ENCODE results near the gene ADGRG1. TPM values are rescaled to one million over a fixed set of nuclear protein-coding genes. Genes with fewer than 3 reads are reported as not detected.
A peak's percentile ranks its signal among the peaks of the same experiment; 100 is the strongest.
"Not testable (repeated sequence)": the region's sequence is repeated elsewhere in the genome, so short reads cannot be mapped to it uniquely, and the experiment has no call there.

The ADGRG1 gene
- total RNA-seq, 1 experiment from 2014 or later: 2.0 TPM

DNA sequence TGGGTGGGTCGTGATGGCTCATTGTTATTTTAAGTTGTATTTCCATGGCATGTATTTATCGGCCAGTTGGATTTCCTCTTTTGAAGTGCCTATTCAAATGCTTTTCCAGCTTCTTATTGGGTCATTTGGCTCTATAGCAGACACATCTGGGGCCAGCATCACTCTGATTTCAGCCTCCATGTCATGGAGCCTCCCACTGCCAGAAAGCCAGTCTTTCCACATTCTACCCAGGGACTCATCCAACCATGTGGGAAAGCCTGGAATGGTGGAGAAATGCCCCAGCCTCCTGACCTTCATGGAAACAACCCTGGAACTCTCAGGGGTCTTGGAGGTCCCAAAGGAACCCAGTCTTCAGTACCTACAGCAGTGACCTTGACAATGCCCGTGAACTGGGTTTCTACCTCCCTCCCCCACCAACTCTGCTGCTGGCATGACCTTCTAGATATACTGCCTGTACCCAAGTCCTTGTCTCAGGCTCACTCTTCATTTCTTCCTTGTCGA is 33.8 kb upstream of the ADGRG1 start:
- CTCF ChIA-PET: interaction anchor here (0.6 to 2.1 kb wide), 2 partner anchors 9 to 18 kb away, joined by 4 to 8 read pairs; no protein-coding TSS in a partner anchor
- ATAC-seq: no peak
- no peak overlapping the region for H3K4me3 Mint-ChIP-seq

DNA sequence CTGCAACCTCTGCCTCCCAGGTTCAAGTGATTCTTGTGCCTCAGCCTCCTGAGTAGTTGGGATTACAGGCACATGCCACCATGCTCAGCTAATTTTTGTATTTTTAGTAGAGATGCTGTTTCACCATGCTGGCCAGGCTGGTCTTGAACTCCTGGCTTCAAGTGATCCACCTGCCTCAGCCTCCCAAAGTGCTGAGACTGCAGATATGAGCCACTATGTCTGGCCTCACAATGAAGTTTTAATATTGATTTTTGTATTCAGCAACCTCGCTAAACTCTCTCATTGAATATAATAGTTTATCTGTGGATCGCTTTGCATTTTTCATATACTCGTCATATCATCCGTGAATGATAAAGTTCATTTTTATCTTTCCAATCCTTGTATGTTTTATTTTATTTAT is 32.2 kb upstream of the ADGRG1 start:
- H3K4me1 Mint-ChIP-seq; DNase-seq (ENCODE audit: low spot score); POLR2A ChIA-PET; ATAC-seq; H3K4me3 Mint-ChIP-seq; H3K36me3 Mint-ChIP-seq; H3K27ac Mint-ChIP-seq: not testable (repeated sequence)
- CTCF ChIA-PET: interaction anchor here (1.2 kb wide), 1 partner anchor 54 kb away, joined by 3 read pairs; no protein-coding TSS in a partner anchor
- peaks cover 15% of the 10 kb centered on the region for H3K27me3 Mint-ChIP-seq (ENCODE audit: low read depth)
- H3K9me3 Mint-ChIP-seq: peaks cover 17% of the 10 kb centered on the region

More for the DNA sequence above, 33.8 kb upstream of the ADGRG1 start:
- no peak overlapping the region for H3K27ac Mint-ChIP-seq
- peaks cover 15% of the 10 kb centered on the region for H3K27me3 Mint-ChIP-seq (ENCODE audit: low read depth)
- 0 out of 2 replicates have a peak, but pooled peaks cover 3% of the 10 kb centered on the region for H3K4me1 Mint-ChIP-seq
- TF ChIP-seq ZNF416 (CRISPR knock-in tag; IDR thresholded peaks at IDR 0.05): no peak
- TF ChIP-seq NR2C2 (CRISPR knock-in tag; IDR thresholded peaks at IDR 0.05): no peak
- H3K36me3 Mint-ChIP-seq: peaks cover 3% of the 10 kb centered on the region; the same call in 1 of the 2 replicates
- DNase-seq (ENCODE audit: low spot score): no peak
- POLR2A ChIA-PET: no interaction called here
- H3K9me3 Mint-ChIP-seq: peaks cover 17% of the 10 kb centered on the region

DNA sequence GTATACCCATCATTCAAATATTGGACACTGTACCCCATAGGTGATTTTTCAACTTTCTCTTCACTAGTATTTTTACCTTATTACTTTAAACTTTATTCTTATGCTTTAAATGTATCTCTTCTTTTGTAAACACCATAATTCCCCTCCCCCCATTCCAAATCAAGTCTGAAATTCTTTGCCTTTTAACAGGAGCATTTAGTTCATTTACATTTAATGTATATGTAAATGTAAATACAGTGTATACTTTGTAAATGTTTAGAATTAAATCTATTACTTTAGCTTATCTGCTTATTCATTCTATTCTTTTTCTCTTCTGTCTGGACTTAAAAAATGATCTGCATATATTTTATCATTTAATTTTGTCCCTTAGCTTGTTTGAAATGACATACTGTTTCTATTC is 30.0 kb upstream of the ADGRG1 start:
- no peak overlapping the region for H3K27ac Mint-ChIP-seq
- DNase-seq (ENCODE audit: low spot score) (no peak), ATAC-seq (no peak)
- TF ChIP-seq ETV6 (CRISPR knock-in tag; IDR thresholded peaks at IDR 0.05) (no peak), RELA (CRISPR knock-in tag; IDR thresholded peaks at IDR 0.05; ENCODE audit: borderline replicate concordance) (no peak), GTF2I (CRISPR knock-in tag; conservative IDR thresholded peaks at IDR 0.05) (no peak), GRHL2 (CRISPR knock-in tag; IDR thresholded peaks at IDR 0.05; ENCODE audit: insufficient replicate concordance, severe bottlenecking) (no peak), ZNF263 (CRISPR knock-in tag; IDR thresholded peaks at IDR 0.05; ENCODE audit: low read depth) (no peak), NR2C2 (CRISPR knock-in tag; IDR thresholded peaks at IDR 0.05) (no peak)
- TF ChIP-seq, protein P1, sequence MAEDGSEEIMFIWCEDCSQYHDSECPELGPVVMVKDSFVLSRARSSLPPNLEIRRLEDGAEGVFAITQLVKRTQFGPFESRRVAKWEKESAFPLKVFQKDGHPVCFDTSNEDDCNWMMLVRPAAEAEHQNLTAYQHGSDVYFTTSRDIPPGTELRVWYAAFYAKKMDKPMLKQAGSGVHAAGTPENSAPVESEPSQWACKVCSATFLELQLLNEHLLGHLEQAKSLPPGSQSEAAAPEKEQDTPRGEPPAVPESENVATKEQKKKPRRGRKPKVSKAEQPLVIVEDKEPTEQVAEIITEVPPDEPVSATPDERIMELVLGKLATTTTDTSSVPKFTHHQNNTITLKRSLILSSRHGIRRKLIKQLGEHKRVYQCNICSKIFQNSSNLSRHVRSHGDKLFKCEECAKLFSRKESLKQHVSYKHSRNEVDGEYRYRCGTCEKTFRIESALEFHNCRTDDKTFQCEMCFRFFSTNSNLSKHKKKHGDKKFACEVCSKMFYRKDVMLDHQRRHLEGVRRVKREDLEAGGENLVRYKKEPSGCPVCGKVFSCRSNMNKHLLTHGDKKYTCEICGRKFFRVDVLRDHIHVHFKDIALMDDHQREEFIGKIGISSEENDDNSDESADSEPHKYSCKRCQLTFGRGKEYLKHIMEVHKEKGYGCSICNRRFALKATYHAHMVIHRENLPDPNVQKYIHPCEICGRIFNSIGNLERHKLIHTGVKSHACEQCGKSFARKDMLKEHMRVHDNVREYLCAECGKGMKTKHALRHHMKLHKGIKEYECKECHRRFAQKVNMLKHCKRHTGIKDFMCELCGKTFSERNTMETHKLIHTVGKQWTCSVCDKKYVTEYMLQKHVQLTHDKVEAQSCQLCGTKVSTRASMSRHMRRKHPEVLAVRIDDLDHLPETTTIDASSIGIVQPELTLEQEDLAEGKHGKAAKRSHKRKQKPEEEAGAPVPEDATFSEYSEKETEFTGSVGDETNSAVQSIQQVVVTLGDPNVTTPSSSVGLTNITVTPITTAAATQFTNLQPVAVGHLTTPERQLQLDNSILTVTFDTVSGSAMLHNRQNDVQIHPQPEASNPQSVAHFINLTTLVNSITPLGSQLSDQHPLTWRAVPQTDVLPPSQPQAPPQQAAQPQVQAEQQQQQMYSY (CRISPR knock-in tag; IDR thresholded peaks at IDR 0.05): no peak
- TF ChIP-seq, protein P2, sequence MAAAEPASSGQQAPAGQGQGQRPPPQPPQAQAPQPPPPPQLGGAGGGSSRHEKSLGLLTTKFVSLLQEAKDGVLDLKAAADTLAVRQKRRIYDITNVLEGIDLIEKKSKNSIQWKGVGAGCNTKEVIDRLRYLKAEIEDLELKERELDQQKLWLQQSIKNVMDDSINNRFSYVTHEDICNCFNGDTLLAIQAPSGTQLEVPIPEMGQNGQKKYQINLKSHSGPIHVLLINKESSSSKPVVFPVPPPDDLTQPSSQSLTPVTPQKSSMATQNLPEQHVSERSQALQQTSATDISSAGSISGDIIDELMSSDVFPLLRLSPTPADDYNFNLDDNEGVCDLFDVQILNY (CRISPR knock-in tag; IDR thresholded peaks at IDR 0.05): no peak
- no peaks in the 10 kb centered on the region for H3K4me1 Mint-ChIP-seq
- CTCF ChIA-PET: no interaction called here
- H3K27me3 Mint-ChIP-seq (ENCODE audit: low read depth): peaks cover 7% of the 10 kb centered on the region; the same call in 1 of the 2 replicates
- H3K4me3 Mint-ChIP-seq: no peak overlapping the region
- H3K9me3 Mint-ChIP-seq: peaks cover 17% of the 10 kb centered on the region
- peaks cover 3% of the 10 kb centered on the region; the same call in 1 of the 2 replicates for H3K36me3 Mint-ChIP-seq
- POLR2A ChIA-PET: no interaction called here

DNA sequence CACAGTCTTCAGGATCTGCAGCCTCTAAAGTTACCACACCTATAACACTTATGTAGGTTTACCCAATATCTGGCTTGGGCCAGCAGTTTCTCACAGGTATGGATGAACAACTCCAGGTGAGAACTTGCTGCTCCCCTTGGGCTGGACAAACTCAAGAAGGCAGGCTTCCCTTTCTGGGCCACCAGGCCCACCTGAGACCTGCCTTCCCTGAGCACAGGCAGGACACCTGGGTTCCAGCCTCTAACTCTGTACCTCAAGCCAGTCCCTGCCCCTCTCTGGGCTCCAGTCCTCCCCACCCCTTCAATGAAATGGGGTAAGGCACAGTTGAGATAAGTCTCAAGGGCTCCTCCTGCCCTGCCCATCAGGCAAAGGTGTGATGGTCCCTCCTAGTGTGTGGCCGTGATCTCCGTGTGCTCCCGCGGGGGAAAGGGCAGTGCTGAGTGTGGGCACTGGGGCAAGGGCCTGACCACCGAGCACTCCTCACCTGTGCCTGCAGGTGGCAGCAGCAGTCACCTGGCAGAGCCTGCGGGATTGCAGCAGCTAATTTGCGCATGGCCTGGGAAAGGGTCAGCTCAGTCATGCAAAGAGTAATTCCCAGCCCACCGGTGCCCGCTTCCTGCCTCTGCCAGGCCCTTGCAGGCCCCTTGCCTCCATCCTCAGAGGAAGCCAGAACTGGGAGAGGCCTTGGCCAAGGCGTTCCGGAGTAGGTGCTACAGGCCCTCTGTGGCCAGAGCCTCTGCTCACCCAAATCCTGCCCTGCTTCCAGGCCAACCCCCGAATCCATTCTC is 28.2 kb upstream of the ADGRG1 start:
- no peak overlapping the region for H3K4me3 Mint-ChIP-seq
- H3K4me1 Mint-ChIP-seq: no peaks in the 10 kb centered on the region
- POLR2A ChIA-PET: interaction anchor here (0.6 kb wide), 1 partner anchor 1822 kb away, joined by 3 read pairs; no protein-coding TSS in a partner anchor
- H3K27me3 Mint-ChIP-seq (ENCODE audit: low read depth): peaks cover 7% of the 10 kb centered on the region; the same call in 1 of the 2 replicates
- DNase-seq (ENCODE audit: low spot score) (peak; percentile 84), ATAC-seq (peak; percentile 99)
- no peak overlapping the region for H3K27ac Mint-ChIP-seq
- peaks cover 3% of the 10 kb centered on the region; the same call in 1 of the 2 replicates for H3K36me3 Mint-ChIP-seq
- H3K9me3 Mint-ChIP-seq: peaks cover 6% of the 10 kb centered on the region
- CTCF ChIA-PET: interaction anchor here (0.6 to 3.1 kb wide), 33 partner anchors 9 to 1107 kb away, joined by 3 to 35 read pairs (median 5); partner anchors contain the start of genes ADGRG1 and KATNB1
- TF ChIP-seq FOXJ3 (CRISPR knock-in tag; IDR thresholded peaks at IDR 0.05; ENCODE audit: borderline replicate concordance): no peak
- TF ChIP-seq, protein P3, sequence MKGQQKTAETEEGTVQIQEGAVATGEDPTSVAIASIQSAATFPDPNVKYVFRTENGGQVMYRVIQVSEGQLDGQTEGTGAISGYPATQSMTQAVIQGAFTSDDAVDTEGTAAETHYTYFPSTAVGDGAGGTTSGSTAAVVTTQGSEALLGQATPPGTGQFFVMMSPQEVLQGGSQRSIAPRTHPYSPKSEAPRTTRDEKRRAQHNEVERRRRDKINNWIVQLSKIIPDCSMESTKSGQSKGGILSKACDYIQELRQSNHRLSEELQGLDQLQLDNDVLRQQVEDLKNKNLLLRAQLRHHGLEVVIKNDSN (CRISPR knock-in tag; IDR thresholded peaks at IDR 0.05): no peak
- no peak for TF ChIP-seq OVOL2 (CRISPR knock-in tag; IDR thresholded peaks at IDR 0.05; ENCODE audit: borderline replicate concordance)
- no peak for TF ChIP-seq ZNF671 (CRISPR knock-in tag; IDR thresholded peaks at IDR 0.05)
- TF ChIP-seq NFATC4 (CRISPR knock-in tag; IDR thresholded peaks at IDR 0.05): no peak
- TF ChIP-seq, protein P4, sequence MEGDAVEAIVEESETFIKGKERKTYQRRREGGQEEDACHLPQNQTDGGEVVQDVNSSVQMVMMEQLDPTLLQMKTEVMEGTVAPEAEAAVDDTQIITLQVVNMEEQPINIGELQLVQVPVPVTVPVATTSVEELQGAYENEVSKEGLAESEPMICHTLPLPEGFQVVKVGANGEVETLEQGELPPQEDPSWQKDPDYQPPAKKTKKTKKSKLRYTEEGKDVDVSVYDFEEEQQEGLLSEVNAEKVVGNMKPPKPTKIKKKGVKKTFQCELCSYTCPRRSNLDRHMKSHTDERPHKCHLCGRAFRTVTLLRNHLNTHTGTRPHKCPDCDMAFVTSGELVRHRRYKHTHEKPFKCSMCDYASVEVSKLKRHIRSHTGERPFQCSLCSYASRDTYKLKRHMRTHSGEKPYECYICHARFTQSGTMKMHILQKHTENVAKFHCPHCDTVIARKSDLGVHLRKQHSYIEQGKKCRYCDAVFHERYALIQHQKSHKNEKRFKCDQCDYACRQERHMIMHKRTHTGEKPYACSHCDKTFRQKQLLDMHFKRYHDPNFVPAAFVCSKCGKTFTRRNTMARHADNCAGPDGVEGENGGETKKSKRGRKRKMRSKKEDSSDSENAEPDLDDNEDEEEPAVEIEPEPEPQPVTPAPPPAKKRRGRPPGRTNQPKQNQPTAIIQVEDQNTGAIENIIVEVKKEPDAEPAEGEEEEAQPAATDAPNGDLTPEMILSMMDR (IDR thresholded peaks at IDR 0.05): peak; percentile 77
- TF ChIP-seq, protein P5, sequence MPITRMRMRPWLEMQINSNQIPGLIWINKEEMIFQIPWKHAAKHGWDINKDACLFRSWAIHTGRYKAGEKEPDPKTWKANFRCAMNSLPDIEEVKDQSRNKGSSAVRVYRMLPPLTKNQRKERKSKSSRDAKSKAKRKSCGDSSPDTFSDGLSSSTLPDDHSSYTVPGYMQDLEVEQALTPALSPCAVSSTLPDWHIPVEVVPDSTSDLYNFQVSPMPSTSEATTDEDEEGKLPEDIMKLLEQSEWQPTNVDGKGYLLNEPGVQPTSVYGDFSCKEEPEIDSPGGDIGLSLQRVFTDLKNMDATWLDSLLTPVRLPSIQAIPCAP (CRISPR knock-in tag; IDR thresholded peaks at IDR 0.05): no peak
- TF ChIP-seq, protein P6, sequence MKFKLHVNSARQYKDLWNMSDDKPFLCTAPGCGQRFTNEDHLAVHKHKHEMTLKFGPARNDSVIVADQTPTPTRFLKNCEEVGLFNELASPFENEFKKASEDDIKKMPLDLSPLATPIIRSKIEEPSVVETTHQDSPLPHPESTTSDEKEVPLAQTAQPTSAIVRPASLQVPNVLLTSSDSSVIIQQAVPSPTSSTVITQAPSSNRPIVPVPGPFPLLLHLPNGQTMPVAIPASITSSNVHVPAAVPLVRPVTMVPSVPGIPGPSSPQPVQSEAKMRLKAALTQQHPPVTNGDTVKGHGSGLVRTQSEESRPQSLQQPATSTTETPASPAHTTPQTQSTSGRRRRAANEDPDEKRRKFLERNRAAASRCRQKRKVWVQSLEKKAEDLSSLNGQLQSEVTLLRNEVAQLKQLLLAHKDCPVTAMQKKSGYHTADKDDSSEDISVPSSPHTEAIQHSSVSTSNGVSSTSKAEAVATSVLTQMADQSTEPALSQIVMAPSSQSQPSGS (CRISPR knock-in tag; IDR thresholded peaks at IDR 0.05; ENCODE audit: borderline replicate concordance, low read depth): no peak
- TF ChIP-seq ZNF232 (CRISPR knock-in tag; IDR thresholded peaks at IDR 0.05): no peak
